ENCODE data around the gene RBBP6. TPM values are rescaled to one million over a fixed set of nuclear protein-coding genes. Genes with fewer than 3 reads are reported as not detected.

Gene RBBP6
- total RNA-seq, 4 donors from 2014 or later: 39.0 to 110 (median 53.5) TPM

DNA sequence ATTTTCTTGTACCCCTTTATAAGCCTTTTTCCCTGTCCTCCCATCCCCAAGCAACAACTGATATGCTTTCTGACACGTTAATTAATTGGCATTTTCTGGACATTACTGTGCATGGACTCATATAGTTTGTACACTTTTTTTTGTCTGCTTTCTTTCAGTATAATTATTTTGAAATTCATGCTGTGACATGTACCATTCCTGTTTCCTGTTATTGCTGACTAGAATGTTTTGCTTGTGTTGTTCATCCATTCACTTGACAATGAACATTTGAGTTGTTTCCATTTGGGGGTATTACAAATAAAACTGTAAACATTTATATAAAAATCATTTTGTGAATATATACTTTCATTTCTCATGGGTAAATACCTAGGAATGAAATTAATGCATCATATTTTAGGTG is 50.6 kb downstream of the RBBP6 start:
- Histone ChIP-seq H3K27ac (no peak overlapping the region), H3K4me1 (no peaks in the 10 kb centered on the region), H3K4me3 (no peak overlapping the region), H3K36me3 (no peaks in the 10 kb centered on the region), H3K27me3 (no peaks in the 10 kb centered on the region), H3K9me3 (no peaks in the 10 kb centered on the region)
- DNase-seq (ENCODE audit: low spot score in 2 of 2): no peak
- 67 to 76% methylated on average over 1 of the region's 1 CpG for WGBS, 2 donors
- TF ChIP-seq POLR2A (IDR thresholded peaks at IDR 0.05): no peak
- TF ChIP-seq EP300 (IDR thresholded peaks at IDR 0.05): no peak
- TF ChIP-seq CTCF (IDR thresholded peaks at IDR 0.05): no peak

DNA sequence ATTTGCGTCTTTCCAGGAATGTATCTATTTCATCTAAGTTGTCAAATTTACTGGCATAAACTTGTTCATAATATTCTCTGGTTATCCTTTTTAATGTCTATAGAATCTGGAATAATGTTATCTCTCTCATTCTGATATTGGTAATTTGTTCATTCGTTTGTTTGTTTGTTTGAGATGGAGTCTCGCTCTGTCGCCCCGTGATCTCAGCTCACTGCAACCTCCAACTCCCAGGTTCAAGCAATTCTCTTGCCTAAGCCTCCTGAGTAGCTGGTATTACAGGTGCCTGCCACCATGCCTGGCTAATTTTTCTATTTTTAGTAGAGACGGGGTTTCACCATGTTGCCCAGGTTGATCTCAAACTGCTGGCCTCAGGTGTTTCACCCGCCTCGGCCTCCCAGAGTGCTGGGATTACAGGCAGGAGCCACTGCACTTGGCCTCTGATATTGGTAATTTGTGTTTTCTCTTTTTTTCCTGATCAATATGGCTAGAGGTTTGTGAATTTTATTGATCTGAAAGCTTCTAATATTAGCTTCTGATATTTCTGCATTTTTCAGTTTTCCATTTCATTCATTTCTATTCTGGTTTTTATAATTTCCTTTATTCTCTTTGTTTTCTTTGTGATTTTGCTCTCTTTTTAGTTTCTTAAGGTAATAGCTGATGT is 59.5 kb downstream of the RBBP6 start:
- H3K36me3 ChIP-seq: no peaks in the 10 kb centered on the region
- TF ChIP-seq CTCF (IDR thresholded peaks at IDR 0.05): no peak
- no peak for TF ChIP-seq POLR2A (IDR thresholded peaks at IDR 0.05)
- TF ChIP-seq EP300 (IDR thresholded peaks at IDR 0.05): no peak

GRCh38 chr16:24609417-24609739 is 70.0 kb downstream of the RBBP6 start:
- Histone ChIP-seq H3K36me3 (no peaks in the 10 kb centered on the region), H3K4me3 (no peak overlapping the region), H3K9me3 (peaks cover 0 to 5% (median 0%) of the 10 kb centered on the region in 4 donors), H3K27me3 (peaks cover 0 to 17% of the 10 kb centered on the region in 2 donors), H3K27ac (no peak overlapping the region), H3K4me1 (peaks cover 0 to 14% (median 4%) of the 10 kb centered on the region in 4 donors)
- WGBS, 2 donors: 38 to 43% methylated on average over 4 of the region's 4 CpGs
- no peak for TF ChIP-seq CTCF (IDR thresholded peaks at IDR 0.05)
- TF ChIP-seq EP300 (IDR thresholded peaks at IDR 0.05): no peak
- TF ChIP-seq POLR2A (IDR thresholded peaks at IDR 0.05): no peak
- DNase-seq (ENCODE audit: low spot score in 2 of 2): no peak

More for the DNA sequence above, 59.5 kb downstream of the RBBP6 start:
- Histone ChIP-seq H3K4me3 (no peak overlapping the region), H3K27me3 (no peaks in the 10 kb centered on the region), H3K27ac (no peak overlapping the region), H3K9me3 (peaks cover 0 to 5% (median 0%) of the 10 kb centered on the region in 4 donors), H3K4me1 (no peaks in the 10 kb centered on the region)
- 91 to 94% methylated on average over 8 of the region's 8 CpGs for WGBS, 2 donors
- no peak for DNase-seq (ENCODE audit: low spot score in 2 of 2)

- Histone ChIP-seq H3K4me1 (peaks cover 0 to 14% (median 4%) of the 10 kb centered on the region in 4 donors), H3K4me3 (peak overlapping the region; percentile 6 to 39 (median 22)), H3K36me3 (no peaks in the 10 kb centered on the region), H3K27ac (no peak overlapping the region), H3K9me3 (no peaks in the 10 kb centered on the region), H3K27me3 (peaks cover 0 to 17% of the 10 kb centered on the region in 2 donors)
- WGBS, 2 donors: 3 to 5% methylated on average over 18 to 22 of the region's 22 CpGs
- TF ChIP-seq POLR2A (IDR thresholded peaks at IDR 0.05) (no peak), EP300 (IDR thresholded peaks at IDR 0.05) (no peak), CTCF (IDR thresholded peaks at IDR 0.05) (no peak)
- peak; percentile 42 to 57 for DNase-seq (ENCODE audit: low spot score in 2 of 2)
Measured at GRCh38 chr16:24609740-24610415, 70.5 kb downstream of the RBBP6 start.

DNA sequence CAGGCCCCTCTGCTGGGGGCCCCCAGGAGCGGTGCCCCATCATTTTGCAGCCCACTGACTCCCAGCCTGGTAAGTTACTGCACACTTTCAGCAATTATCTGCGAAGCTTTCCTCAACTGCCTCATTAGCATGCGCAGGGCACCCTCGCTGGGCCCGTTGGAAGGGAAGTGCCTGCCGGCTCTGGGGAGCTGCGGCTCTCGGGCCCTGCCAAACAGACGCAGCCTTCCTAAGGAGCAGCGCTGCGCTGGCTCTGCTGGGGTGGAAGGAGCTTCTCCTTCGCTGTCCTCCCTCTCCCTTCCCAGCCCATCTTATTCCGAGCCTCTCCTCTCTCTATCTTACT is 71.0 kb downstream of the RBBP6 start:
- WGBS, 2 donors: 4 to 5% methylated on average over 13 of the region's 13 CpGs
- H3K27ac ChIP-seq: no peak overlapping the region
- peaks cover 0 to 17% of the 10 kb centered on the region in 2 donors for H3K27me3 ChIP-seq
- no peak for TF ChIP-seq CTCF (IDR thresholded peaks at IDR 0.05)
- TF ChIP-seq EP300 (IDR thresholded peaks at IDR 0.05): no peak
- TF ChIP-seq POLR2A (IDR thresholded peaks at IDR 0.05): no peak
- no peaks in the 10 kb centered on the region for H3K36me3 ChIP-seq
- peak overlapping the region; percentile 6 to 39 (median 22) for H3K4me3 ChIP-seq
- H3K9me3 ChIP-seq: no peaks in the 10 kb centered on the region
- peaks cover 0 to 14% (median 4%) of the 10 kb centered on the region in 4 donors for H3K4me1 ChIP-seq
- peak in 1 of 2 donors; percentile 11 for DNase-seq (ENCODE audit: low spot score in 2 of 2)

Measured in tibial nerve (tissue), 4 donors.